NOMO-1 treated with dmso at 0.1 percent for 144 hours (cell line): ENCODE results near the gene SLC25A53.
"Not testable (repeated sequence)": the region's sequence is repeated elsewhere in the genome, so short reads cannot be mapped to it uniquely, and the experiment has no call there.

Source experiments
- DNase-seq: peaks from one replicate; lab custom pipeline; 2025; ENCODE audit not compliant: unreplicated experiment; lab: John Stamatoyannopoulos, UW

SLC25A53 gene

DNA sequence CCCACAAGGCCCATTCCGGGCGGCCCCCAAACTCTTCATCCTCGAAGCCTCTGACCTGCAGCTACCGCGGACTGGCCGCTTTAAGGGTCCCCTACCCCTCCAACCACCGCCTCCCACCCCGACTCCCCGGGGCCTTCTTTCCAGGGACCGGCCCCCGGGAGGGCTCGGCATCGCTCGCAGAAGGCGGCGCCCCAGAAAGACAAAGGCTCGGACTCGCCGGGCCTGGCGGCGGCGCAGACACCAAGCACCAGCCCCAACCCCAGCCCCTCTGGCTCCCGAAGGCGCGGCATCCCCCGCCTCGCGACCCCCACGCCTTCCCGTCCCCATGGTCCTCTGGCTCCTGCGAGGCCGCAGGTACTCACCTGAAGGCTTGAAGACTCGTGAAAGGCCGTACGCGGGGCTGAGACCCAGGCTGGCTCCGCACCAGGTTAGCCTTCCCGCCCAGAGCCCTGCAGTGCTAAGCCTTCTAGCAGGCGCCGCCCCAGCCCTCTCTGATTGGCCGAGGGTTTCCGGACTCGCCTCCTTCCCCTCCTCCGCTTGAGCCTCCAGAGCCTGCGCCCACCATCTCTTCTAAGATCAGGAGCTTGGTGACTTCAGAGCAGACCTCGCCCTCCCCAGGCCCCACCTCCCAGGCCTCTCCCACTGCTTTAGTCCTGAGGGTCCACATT is 80.9 kb downstream of the SLC25A53 start, which contains the start of gene TMSB15C:
Gene TMSB15C (minus strand): TSS at position 459 of the 668 bp plus-strand sequence.
- DNase-seq = not testable (repeated sequence)

- not testable (repeated sequence) for DNase-seq
Measured at GRCh38 chrX:104062636-104063035, 94.2 kb downstream of the SLC25A53 start.

DNA sequence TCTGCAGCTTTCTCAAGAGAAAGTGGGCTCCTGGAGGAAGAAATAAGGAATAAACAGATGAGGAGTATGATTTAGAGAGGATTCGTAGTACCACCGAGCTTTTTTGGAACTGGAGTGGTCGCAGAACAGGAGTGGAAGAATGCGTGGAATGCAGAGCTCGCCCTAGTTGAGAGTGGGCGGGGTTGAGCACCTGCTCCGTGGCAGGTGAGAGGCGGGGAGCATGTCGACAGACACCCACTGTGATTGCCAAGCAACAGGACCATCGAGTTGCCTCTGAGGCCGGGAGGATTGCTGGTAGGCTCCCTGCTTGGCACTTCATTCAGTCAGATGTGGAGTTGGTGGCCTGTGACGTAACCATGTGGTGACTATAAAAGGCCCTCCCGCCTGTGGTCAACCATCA is 101.9 kb downstream of the SLC25A53 start:
- not testable (repeated sequence) for DNase-seq
